Measurements from ENCODE around the gene RET. TPM values are rescaled to one million over a fixed set of nuclear protein-coding genes. Genes with fewer than 3 reads are reported as not detected.

Gene RET
- total RNA-seq, 4 donors from 2014 or later: 1.4 to 3.9 (median 1.8) TPM

DNA sequence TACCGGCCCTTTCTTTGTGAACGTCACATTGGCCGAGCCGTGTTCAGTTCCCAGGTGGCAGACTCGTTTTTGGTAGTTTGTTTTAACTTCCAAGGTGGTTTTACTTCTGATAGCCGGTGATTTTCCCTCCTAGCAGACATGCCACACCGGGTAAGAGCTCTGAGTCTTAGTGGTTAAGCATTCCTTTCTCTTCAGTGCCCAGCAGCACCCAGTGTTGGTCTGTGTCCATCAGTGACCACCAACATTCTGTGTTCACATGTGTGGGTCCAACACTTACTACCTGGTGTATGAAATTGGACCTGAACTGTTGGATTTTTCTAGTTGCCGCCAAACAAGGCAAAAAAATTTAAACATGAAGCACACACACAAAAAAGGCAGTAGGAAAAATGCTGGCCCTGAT, 51.5 kb downstream of the RET start:
- Histone ChIP-seq H3K36me3 (no peaks in the 10 kb centered on the region), H3K4me1 (no peaks in the 10 kb centered on the region), H3K27me3 (no peaks in the 10 kb centered on the region), H3K4me3 (no peak overlapping the region), H3K9me3 (no peaks in the 10 kb centered on the region), H3K27ac (no peak overlapping the region)
- 66 to 87% methylated on average over 5 to 6 of the region's 8 CpGs for WGBS, 2 donors (ENCODE audit: low coverage in 1 of 2)
- TF ChIP-seq POLR2AphosphoS5 (IDR thresholded peaks at IDR 0.05): no peak
- TF ChIP-seq EP300 (IDR thresholded peaks at IDR 0.05): no peak
- no peak for TF ChIP-seq CTCF (IDR thresholded peaks at IDR 0.05)
- no peak for TF ChIP-seq POLR2A (IDR thresholded peaks at IDR 0.05)
- no peak for ATAC-seq

DNA sequence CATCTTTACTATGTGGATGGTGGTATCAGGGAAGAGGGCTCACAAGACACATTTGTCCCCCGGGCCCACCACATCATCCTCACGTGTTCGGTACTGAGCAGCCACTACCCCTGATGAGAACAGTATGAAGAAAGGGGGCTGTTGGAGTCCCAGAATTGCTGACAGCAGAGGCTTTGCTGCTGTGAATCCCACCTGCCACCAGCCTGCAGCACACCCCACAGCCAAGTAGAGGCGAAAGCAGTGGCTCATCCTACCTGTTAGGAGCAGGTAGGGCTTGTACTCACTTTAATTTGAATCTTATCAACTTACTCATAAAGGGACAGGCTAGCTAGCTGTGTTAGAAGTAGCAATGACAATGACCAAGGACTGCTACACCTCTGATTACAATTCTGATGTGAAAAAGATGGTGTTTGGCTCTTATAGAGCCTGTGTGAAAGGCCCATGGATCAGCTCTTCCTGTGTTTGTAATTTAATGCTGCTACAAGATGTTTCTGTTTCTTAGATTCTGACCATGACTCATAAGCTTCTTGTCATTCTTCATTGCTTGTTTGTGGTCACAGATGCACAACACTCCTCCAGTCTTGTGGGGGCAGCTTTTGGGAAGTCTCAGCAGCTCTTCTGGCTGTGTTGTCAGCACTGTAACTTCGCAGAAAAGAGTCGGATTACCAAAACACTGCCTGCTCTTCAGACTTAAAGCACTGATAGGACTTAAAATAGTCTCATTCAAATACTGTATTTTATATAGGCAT, 52.3 kb downstream of the RET start:
- H3K4me3 ChIP-seq: no peak overlapping the region
- 86 to 89% methylated on average over 2 to 3 of the region's 6 CpGs for WGBS, 2 donors (ENCODE audit: low coverage in 1 of 2)
- no peak for ATAC-seq
- no peaks in the 10 kb centered on the region for H3K4me1 ChIP-seq
- H3K9me3 ChIP-seq: no peaks in the 10 kb centered on the region
- no peak for TF ChIP-seq POLR2AphosphoS5 (IDR thresholded peaks at IDR 0.05)
- TF ChIP-seq EP300 (IDR thresholded peaks at IDR 0.05): no peak
- no peak for TF ChIP-seq CTCF (IDR thresholded peaks at IDR 0.05)
- no peaks in the 10 kb centered on the region for H3K27me3 ChIP-seq
- H3K36me3 ChIP-seq: no peaks in the 10 kb centered on the region
- H3K27ac ChIP-seq: no peak overlapping the region

GRCh38 chr10:43130770-43131171, 53.9 kb downstream of the RET start:
- Histone ChIP-seq H3K27me3 (no peaks in the 10 kb centered on the region), H3K4me3 (no peak overlapping the region), H3K9me3 (no peaks in the 10 kb centered on the region), H3K27ac (no peak overlapping the region), H3K36me3 (no peaks in the 10 kb centered on the region), H3K4me1 (no peaks in the 10 kb centered on the region)
- no peak for ATAC-seq
- 82 to 84% methylated on average over 6 to 15 of the region's 18 CpGs for WGBS, 2 donors (ENCODE audit: low coverage in 1 of 2)
- TF ChIP-seq POLR2A (IDR thresholded peaks at IDR 0.05) (no peak), POLR2AphosphoS5 (IDR thresholded peaks at IDR 0.05) (no peak), EP300 (IDR thresholded peaks at IDR 0.05) (no peak), CTCF (IDR thresholded peaks at IDR 0.05) (no peak)

DNA sequence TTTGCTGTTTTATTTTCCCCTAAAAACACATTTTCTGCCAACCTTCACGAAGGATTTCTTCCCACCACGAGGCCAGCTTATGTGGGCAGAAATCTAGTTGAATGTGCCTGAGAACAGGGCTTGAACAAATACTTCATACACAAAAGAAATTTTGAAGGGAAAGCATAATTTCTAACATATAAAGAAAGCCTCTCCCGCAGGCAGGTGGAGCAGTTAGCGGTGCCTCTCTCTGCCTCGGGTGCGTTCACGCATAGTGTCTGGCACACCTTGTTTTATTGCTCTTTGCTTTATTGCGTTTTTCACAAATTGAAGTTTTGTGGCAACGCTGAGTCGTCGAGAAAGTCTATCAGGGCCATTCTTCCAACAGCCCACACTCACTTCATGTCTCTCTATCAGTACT, 54.4 kb downstream of the RET start:
- Histone ChIP-seq H3K36me3 (no peaks in the 10 kb centered on the region), H3K27me3 (no peaks in the 10 kb centered on the region), H3K9me3 (no peaks in the 10 kb centered on the region), H3K4me1 (peaks cover 0 to 3% (median 0%) of the 10 kb centered on the region in 3 donors), H3K4me3 (no peak overlapping the region), H3K27ac (no peak overlapping the region)
- no peak for ATAC-seq
- 89 to 94% methylated on average over 11 of the region's 11 CpGs for WGBS, 2 donors (ENCODE audit: low coverage in 1 of 2)
- TF ChIP-seq EP300 (IDR thresholded peaks at IDR 0.05): no peak
- no peak for TF ChIP-seq POLR2AphosphoS5 (IDR thresholded peaks at IDR 0.05)
- TF ChIP-seq POLR2A (IDR thresholded peaks at IDR 0.05): no peak
- no peak for TF ChIP-seq CTCF (IDR thresholded peaks at IDR 0.05)

DNA sequence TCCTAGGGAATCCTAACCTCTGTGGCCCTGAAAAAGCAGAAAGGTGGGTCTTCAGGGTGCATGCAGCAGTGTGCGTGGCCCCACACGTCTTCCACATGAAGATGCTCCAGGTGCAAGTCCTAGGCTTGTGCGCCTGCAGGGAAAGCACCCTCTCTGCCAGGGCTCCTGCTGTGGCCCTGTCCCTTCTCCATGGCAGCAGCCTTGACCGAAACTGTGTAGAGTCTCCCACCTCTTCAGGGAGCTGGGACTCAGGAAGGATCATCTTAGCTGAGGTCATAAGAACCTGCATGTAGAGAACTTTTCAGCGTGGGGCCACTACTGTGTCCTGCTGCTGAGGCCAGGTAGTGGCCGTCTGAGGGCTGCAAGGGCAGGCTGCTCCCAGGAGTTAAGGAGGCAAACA, 55.0 kb downstream of the RET start:
- no peak for ATAC-seq
- Histone ChIP-seq H3K27me3 (no peaks in the 10 kb centered on the region), H3K4me1 (peaks cover 0 to 10% (median under 1%) of the 10 kb centered on the region in 3 donors), H3K9me3 (no peaks in the 10 kb centered on the region), H3K27ac (no peak overlapping the region), H3K36me3 (no peaks in the 10 kb centered on the region), H3K4me3 (no peak overlapping the region)
- TF ChIP-seq POLR2AphosphoS5 (IDR thresholded peaks at IDR 0.05) (no peak), EP300 (IDR thresholded peaks at IDR 0.05) (no peak), CTCF (IDR thresholded peaks at IDR 0.05) (no peak), POLR2A (IDR thresholded peaks at IDR 0.05) (no peak)
- no CpG with 5 or more reads among the region's 6 CpGs for WGBS, 2 donors (ENCODE audit: low coverage in 1 of 2)
